Fibroblast of villous mesenchyme (primary cell): ENCODE data around the gene ASTN2. TPM values are rescaled to one million over a fixed set of nuclear protein-coding genes. Genes with fewer than 3 reads are reported as not detected.

Source experiments
- DNase-seq: peaks from one replicate; pipeline ENCODE4 v3.0.0-alpha.2; 2010; ENCODE audit warnings: low read depth
- H3K4me3 ChIP-seq: 2 replicates; pipeline ENCODE4 v1.5.1; 2011; ENCODE audit warnings: low read depth, mild to moderate bottlenecking, low read length
- total RNA-seq: library from RNA; depleted of rRNA; stranded (reverse); fragments of >200 nt; gene quantifications from 2 replicates; pipeline ENCODE4 v1.2.3, GENCODE V29; 2012
- TF ChIP-seq, protein P1 (sequence below): IDR thresholded peaks from 2 replicates; pipeline ENCODE4 v1.5.1; 2012; ENCODE audit warnings: low read depth, mild to moderate bottlenecking, low read length; ENCODE audit not compliant: insufficient read depth

The ASTN2 gene
- total RNA-seq, 1 donor, result 5.6 TPM

DNA sequence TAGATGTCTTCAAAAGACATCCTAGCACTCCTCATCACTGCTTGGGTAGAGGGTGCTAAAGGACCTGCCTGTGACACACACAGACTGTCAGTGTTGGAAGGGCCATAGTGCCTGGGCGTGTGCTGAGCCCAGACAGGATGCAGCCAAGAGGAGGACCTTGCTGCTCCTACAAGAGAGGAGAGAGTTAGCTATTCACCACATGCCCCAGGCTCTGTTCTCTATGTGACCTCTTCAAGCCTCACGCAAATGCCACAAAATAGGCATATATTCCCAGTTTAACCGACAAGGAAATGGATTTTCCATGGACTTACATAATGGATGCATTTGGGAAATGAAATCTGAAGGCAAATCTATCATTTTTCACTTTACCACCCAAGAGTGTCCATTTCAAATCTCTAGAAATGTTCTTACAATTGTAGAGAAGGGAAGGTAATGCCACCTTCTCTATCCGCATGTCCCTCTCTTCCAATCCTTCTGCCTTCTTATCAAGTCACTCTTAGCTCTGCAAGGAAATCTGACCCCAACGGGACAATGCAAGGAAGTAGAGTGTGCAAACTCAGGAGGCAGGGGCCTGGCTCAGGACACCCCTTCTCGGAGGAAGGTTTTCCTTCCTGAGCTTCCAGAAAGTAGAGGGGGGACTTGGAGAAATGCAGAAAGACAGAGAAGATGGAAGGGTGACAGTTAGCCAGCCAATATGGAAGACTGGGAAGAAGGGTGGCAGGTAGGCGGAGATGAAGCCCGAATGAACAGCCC, 678.3 kb downstream of the ASTN2 start:
- DNase-seq, result no peak
- H3K4me3 ChIP-seq, result no peak overlapping the region
- TF ChIP-seq, protein P1, sequence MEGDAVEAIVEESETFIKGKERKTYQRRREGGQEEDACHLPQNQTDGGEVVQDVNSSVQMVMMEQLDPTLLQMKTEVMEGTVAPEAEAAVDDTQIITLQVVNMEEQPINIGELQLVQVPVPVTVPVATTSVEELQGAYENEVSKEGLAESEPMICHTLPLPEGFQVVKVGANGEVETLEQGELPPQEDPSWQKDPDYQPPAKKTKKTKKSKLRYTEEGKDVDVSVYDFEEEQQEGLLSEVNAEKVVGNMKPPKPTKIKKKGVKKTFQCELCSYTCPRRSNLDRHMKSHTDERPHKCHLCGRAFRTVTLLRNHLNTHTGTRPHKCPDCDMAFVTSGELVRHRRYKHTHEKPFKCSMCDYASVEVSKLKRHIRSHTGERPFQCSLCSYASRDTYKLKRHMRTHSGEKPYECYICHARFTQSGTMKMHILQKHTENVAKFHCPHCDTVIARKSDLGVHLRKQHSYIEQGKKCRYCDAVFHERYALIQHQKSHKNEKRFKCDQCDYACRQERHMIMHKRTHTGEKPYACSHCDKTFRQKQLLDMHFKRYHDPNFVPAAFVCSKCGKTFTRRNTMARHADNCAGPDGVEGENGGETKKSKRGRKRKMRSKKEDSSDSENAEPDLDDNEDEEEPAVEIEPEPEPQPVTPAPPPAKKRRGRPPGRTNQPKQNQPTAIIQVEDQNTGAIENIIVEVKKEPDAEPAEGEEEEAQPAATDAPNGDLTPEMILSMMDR, result no peak

DNA sequence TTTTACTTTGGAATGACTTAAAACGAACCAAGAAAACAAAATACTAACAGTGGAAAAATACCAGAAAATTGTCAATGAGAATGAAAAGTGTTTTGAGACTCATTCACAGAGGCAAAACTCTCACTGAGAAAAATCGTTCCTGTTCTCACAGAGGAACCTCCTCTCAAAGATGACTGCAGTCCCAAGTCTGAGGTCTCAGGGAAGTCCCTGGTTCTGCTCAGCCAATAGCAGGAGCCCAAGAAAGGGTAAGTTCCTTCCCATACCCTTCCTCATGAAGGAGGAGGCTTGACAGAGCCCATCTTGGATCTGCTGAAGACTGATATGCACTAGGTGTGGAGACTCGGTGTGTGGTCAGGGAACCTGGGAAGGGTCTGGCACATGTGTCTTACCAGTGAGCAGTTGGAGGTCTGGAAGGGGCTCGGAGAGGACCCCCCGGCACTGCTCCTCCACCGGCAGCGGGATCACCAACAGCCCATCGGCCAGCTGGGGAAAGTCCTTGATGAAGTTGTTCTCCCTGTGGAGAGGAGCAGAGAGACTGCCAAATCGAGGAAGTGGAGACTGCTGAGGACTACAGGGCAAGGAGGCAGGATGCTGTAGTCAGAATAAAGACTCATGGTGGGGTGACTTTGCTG, 681.7 kb downstream of the ASTN2 start:
- H3K4me3 ChIP-seq, result no peak overlapping the region
- DNase-seq, result no peak
- TF ChIP-seq, protein P1, result no peak

DNA sequence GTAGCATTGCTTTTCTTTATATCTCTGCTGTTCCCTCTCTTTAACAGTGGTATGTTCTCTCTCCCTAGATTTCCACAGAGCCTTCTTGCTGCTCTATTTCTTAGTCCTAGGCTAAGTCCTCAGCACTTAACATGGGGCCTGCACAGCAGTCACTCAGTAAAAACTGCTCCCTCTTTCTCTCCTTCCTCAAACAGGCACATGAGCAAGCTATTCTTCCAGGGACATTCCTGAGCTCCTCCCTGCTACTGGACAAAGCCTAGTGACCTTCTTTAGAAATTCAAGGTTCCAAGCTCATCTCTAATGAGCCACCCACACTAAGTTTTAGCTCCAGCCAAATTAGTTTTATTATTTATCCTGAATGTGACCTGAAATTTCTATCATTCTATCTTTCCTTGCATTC, 688.3 kb downstream of the ASTN2 start:
- H3K4me3 ChIP-seq, result no peak overlapping the region
- TF ChIP-seq, protein P1, result no peak
- DNase-seq, result no peak

DNA sequence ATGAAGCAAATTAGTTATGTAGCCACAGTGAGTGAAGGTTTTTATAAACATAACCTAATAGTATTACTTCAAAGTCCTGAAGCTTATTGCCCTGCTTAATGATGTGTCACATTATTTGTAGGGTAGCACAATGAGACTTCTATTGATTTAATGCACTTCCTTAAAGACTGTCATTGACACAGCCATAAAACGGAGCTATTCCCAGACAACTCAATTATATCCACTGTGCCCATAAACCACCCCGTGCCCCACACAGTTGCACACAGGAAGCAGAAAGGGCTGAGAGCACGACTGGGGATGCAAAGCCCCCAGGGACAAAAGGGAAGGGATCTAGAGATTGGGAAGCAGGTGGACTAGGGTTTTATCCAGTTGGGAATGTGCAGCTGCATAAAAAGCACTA, 690.7 kb downstream of the ASTN2 start:
- TF ChIP-seq, protein P1, result no peak
- no peak overlapping the region for H3K4me3 ChIP-seq
- no peak for DNase-seq

DNA sequence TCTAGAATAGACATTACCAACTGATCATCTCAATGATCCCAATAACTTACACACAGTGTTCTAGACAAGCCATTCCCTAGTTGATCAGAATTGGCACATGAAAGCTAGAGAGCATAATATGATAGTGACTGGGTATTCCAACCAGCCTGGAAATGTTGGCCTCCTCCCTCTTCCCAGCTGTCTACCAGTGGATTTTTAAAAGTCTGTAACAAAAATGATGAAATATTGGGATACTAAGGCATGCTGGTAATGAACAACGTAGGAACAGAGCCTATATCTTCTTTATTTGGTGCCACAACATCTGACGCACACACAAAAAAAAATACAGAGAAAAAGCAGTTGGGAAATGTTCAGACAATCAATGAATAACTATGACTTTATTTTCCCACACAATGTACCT, 692.9 kb downstream of the ASTN2 start:
- H3K4me3 ChIP-seq, result no peak overlapping the region
- no peak for DNase-seq
- TF ChIP-seq, protein P1, result no peak

DNA sequence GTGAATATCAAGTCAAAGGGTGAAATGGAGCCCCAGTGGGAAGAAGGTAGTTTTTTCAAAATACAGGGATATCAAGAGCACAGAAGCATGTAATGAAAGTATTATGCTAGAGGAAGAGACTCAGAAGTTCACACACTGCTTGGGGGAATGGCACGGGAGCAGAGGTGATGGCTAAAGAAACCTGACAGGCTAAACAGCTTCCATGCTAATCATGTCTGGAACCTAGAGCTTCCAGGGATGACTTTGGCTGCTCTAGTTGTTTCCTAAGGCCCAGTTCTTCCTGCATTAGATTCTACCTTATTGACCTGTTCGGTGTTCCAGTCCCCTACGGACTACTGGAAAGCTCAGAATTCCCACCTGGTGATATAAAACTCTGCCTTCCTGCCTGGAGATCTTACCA, 693.4 kb downstream of the ASTN2 start:
- TF ChIP-seq, protein P1, result no peak
- DNase-seq, result no peak
- no peak overlapping the region for H3K4me3 ChIP-seq
